Uterus (tissue), 2 donors: ENCODE measurements around the gene RAPSN.

Source experiments
- CTCF ChIP-seq, 4 experiments: fragments of 200-600 bp in 2 of 4; fragments of 450-650 bp in 2 of 4; sonication (generic) in 2 of 4; IDR thresholded peaks; one replicate each; pipeline ENCODE4 v1.5.1; 2016 to 2019; ENCODE audit warnings: antibody characterized with exemption in 4 of 4, mild to moderate bottlenecking in 2 of 4, moderate library complexity in 1 of 4
- POLR2A ChIP-seq, 2 donors: fragments of 450-650 bp; IDR thresholded peaks; one replicate each; pipeline ENCODE4 v1.6.1; 2016; ENCODE audit warnings: antibody characterized with exemption in 2 of 2, mild to moderate bottlenecking in 1 of 2, moderate library complexity in 1 of 2

DNA sequence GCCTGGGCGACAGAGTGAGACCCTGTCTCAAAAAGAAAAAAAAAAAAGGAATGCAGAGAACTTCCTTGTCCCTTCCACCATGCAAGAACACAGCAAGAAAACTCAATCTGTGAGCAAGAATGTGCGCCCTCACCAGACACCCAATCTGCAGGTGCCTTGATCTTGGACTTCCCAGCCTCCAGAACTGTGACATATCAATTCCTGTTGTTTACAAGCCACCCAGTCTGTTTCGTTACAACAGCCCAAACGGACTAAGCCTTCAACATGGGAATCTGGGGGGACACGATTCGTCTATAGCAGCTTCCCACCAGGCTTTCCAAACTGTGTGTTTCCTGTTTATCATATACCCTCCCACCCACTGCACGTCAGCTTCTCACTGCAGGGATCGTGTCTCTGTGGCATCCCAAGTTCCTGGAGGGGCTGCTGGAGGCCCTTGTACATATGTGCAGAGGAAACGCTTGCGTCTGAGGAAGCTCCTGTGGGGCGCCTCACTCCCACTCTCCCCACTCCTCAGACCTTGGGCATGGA, 11.7 kb downstream of the RAPSN start:
- TF ChIP-seq CTCF (IDR thresholded peaks at IDR 0.05) (no peak), POLR2A (IDR thresholded peaks at IDR 0.05) (no peak)
